ENCODE data around the gene GSX2.
A peak's percentile ranks its signal among the peaks of the same experiment; 100 is the strongest.

Gene GSX2

DNA sequence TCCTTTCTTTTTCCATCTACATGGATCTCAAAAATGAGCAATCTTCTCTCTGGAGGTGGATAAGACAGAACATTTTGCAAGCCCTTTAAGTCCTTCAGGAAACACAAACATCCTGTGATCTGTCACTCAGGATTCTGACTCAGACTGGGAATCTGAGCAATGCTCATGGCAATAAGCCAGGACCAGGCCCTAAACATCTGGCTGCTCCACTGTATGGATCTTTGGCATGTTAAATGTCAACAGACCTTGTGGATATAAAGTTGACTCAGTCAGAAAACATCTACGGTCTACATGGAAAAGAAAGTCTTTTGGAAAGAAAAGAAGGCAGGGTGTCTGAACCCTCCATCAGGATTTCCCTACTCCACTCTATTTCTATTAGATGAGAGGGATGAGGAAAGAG is 17.8 kb upstream of the GSX2 start:
- no peak for TF ChIP-seq ZFP30 (CRISPR knock-in tag; IDR thresholded peaks at IDR 0.05)
- TF ChIP-seq SNAI2 (CRISPR knock-in tag; IDR thresholded peaks at IDR 0.05) = no peak
- no peak for TF ChIP-seq ZNF70 (CRISPR knock-in tag; IDR thresholded peaks at IDR 0.05)
- TF ChIP-seq, protein P1, sequence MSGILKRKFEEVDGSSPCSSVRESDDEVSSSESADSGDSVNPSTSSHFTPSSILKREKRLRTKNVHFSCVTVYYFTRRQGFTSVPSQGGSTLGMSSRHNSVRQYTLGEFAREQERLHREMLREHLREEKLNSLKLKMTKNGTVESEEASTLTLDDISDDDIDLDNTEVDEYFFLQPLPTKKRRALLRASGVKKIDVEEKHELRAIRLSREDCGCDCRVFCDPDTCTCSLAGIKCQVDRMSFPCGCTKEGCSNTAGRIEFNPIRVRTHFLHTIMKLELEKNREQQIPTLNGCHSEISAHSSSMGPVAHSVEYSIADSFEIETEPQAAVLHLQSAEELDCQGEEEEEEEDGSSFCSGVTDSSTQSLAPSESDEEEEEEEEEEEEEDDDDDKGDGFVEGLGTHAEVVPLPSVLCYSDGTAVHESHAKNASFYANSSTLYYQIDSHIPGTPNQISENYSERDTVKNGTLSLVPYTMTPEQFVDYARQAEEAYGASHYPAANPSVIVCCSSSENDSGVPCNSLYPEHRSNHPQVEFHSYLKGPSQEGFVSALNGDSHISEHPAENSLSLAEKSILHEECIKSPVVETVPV (CRISPR knock-in tag; IDR thresholded peaks at IDR 0.05) = no peak
- no peak for TF ChIP-seq TOX (CRISPR knock-in tag; IDR thresholded peaks at IDR 0.05; ENCODE audit: borderline replicate concordance)
- TF ChIP-seq, protein P2, sequence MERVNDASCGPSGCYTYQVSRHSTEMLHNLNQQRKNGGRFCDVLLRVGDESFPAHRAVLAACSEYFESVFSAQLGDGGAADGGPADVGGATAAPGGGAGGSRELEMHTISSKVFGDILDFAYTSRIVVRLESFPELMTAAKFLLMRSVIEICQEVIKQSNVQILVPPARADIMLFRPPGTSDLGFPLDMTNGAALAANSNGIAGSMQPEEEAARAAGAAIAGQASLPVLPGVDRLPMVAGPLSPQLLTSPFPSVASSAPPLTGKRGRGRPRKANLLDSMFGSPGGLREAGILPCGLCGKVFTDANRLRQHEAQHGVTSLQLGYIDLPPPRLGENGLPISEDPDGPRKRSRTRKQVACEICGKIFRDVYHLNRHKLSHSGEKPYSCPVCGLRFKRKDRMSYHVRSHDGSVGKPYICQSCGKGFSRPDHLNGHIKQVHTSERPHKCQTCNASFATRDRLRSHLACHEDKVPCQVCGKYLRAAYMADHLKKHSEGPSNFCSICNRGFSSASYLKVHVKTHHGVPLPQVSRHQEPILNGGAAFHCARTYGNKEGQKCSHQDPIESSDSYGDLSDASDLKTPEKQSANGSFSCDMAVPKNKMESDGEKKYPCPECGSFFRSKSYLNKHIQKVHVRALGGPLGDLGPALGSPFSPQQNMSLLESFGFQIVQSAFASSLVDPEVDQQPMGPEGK (CRISPR knock-in tag; IDR thresholded peaks at IDR 0.05; ENCODE audit: borderline replicate concordance) = no peak
- no peak for TF ChIP-seq ZNF8 (CRISPR knock-in tag; IDR thresholded peaks at IDR 0.05)
- TF ChIP-seq, protein P3, sequence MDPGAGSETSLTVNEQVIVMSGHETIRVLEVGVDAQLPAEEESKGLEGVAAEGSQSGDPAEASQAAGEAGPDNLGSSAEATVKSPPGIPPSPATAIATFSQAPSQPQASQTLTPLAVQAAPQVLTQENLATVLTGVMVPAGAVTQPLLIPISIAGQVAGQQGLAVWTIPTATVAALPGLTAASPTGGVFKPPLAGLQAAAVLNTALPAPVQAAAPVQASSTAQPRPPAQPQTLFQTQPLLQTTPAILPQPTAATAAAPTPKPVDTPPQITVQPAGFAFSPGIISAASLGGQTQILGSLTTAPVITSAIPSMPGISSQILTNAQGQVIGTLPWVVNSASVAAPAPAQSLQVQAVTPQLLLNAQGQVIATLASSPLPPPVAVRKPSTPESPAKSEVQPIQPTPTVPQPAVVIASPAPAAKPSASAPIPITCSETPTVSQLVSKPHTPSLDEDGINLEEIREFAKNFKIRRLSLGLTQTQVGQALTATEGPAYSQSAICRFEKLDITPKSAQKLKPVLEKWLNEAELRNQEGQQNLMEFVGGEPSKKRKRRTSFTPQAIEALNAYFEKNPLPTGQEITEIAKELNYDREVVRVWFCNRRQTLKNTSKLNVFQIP (CRISPR knock-in tag; IDR thresholded peaks at IDR 0.05; ENCODE audit: borderline replicate concordance, low read depth) = no peak
- no peak for TF ChIP-seq ZC3H10 (CRISPR knock-in tag; IDR thresholded peaks at IDR 0.05)
- peak; percentile 87 for ATAC-seq

DNA sequence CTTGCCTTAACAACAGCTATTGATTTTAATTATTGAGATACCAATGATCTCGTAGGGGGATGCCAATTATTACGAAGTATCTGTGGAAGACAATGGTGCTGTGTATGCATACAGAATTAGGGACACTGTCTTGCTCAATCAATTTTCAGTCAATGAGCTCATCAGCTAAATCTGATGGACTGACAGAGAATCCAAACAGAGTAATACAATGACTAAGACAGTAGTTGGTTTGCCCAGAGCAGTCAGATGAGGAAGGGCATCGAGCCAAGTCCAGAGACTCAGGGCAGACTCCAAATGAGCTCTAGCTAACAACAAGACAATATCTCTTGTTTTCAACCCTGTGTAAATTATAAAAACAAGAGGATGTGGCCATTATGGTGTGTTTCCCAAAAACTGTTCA is 14.7 kb upstream of the GSX2 start:
- TF ChIP-seq RARB (CRISPR knock-in tag; IDR thresholded peaks at IDR 0.05) (no peak), CSDC2 (CRISPR knock-in tag; IDR thresholded peaks at IDR 0.05) (no peak), SNAI2 (CRISPR knock-in tag; IDR thresholded peaks at IDR 0.05) (no peak)
- peak; percentile 69 for ATAC-seq

DNA sequence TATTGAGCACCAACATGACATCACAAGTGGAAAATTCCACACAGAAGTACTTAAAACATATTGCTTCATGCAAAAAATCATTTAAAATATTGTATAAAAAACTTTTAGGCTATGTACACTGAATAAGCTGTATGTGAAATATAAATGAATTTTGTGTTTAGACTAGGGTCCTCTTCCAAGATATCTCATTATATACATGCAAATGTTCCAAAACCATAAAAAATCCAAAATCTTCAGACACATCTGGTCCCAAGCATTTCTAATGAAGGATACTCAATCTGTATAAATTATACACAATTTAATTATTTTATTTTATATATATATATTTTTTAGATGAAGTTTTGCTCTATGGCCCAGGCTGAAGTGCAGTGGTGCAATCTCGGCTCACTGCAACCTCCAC is 10.1 kb upstream of the GSX2 start:
- no peak for TF ChIP-seq ISL1 (CRISPR knock-in tag; IDR thresholded peaks at IDR 0.05)
- ATAC-seq = no peak

DNA sequence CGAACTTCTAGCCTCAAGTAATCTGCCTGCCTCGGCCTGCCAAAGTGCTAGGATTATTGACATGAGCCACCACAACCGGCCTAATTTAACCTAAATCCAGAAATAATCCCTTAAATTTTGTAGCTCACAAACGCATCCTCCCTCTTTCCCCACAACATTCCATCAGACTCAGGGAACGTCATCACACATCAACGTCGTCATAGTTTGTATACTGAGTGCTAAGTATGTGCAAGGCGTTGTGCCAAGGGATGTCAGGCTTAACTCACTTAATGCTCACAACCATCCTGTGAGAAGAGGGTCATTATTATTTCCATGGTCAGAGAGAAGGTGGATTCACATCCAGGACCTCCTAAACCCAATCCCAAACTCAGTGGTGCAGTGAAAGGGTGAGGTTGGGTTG is 9.6 kb upstream of the GSX2 start:
- TF ChIP-seq, protein P2 (CRISPR knock-in tag; IDR thresholded peaks at IDR 0.05; ENCODE audit: borderline replicate concordance) = no peak
- no peak for TF ChIP-seq ZC3H10 (CRISPR knock-in tag; IDR thresholded peaks at IDR 0.05)
- TF ChIP-seq PPARA (CRISPR knock-in tag; IDR thresholded peaks at IDR 0.05; ENCODE audit: borderline replicate concordance) = no peak
- TF ChIP-seq CSDC2 (CRISPR knock-in tag; IDR thresholded peaks at IDR 0.05) = no peak
- TF ChIP-seq ZNF70 (CRISPR knock-in tag; IDR thresholded peaks at IDR 0.05) = no peak
- TF ChIP-seq BACH2 (CRISPR knock-in tag; IDR thresholded peaks at IDR 0.05; ENCODE audit: borderline replicate concordance) = no peak
- TF ChIP-seq ZFP3 (CRISPR knock-in tag; IDR thresholded peaks at IDR 0.05) = no peak
- no peak for TF ChIP-seq ZNF8 (CRISPR knock-in tag; IDR thresholded peaks at IDR 0.05)
- TF ChIP-seq, protein P4, sequence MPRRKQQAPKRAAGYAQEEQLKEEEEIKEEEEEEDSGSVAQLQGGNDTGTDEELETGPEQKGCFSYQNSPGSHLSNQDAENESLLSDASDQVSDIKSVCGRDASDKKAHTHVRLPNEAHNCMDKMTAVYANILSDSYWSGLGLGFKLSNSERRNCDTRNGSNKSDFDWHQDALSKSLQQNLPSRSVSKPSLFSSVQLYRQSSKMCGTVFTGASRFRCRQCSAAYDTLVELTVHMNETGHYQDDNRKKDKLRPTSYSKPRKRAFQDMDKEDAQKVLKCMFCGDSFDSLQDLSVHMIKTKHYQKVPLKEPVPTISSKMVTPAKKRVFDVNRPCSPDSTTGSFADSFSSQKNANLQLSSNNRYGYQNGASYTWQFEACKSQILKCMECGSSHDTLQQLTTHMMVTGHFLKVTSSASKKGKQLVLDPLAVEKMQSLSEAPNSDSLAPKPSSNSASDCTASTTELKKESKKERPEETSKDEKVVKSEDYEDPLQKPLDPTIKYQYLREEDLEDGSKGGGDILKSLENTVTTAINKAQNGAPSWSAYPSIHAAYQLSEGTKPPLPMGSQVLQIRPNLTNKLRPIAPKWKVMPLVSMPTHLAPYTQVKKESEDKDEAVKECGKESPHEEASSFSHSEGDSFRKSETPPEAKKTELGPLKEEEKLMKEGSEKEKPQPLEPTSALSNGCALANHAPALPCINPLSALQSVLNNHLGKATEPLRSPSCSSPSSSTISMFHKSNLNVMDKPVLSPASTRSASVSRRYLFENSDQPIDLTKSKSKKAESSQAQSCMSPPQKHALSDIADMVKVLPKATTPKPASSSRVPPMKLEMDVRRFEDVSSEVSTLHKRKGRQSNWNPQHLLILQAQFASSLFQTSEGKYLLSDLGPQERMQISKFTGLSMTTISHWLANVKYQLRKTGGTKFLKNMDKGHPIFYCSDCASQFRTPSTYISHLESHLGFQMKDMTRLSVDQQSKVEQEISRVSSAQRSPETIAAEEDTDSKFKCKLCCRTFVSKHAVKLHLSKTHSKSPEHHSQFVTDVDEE (CRISPR knock-in tag; IDR thresholded peaks at IDR 0.05) = no peak
- TF ChIP-seq, protein P5, sequence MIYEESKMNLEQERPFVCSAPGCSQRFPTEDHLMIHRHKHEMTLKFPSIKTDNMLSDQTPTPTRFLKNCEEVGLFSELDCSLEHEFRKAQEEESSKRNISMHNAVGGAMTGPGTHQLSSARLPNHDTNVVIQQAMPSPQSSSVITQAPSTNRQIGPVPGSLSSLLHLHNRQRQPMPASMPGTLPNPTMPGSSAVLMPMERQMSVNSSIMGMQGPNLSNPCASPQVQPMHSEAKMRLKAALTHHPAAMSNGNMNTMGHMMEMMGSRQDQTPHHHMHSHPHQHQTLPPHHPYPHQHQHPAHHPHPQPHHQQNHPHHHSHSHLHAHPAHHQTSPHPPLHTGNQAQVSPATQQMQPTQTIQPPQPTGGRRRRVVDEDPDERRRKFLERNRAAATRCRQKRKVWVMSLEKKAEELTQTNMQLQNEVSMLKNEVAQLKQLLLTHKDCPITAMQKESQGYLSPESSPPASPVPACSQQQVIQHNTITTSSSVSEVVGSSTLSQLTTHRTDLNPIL (CRISPR knock-in tag; IDR thresholded peaks at IDR 0.05; ENCODE audit: low read depth) = no peak
- TF ChIP-seq, protein P3 (CRISPR knock-in tag; IDR thresholded peaks at IDR 0.05; ENCODE audit: borderline replicate concordance, low read depth) = no peak
- no peak for TF ChIP-seq ZNF565 (CRISPR knock-in tag; conservative IDR thresholded peaks at IDR 0.05; ENCODE audit: low read depth)
- TF ChIP-seq ISL1 (CRISPR knock-in tag; IDR thresholded peaks at IDR 0.05) = no peak
- TF ChIP-seq ESRRG (CRISPR knock-in tag; IDR thresholded peaks at IDR 0.05) = no peak
- TF ChIP-seq, protein P1 (CRISPR knock-in tag; IDR thresholded peaks at IDR 0.05) = no peak
- TF ChIP-seq SNAI2 (CRISPR knock-in tag; IDR thresholded peaks at IDR 0.05) = no peak
- ATAC-seq = no peak

Data from SK-N-SH treated with all-trans-retinoic acid at 6 μM for 48 hours (cell line).